ENCODE measurements around the gene SEMA3B. TPM values are rescaled to one million over a fixed set of nuclear protein-coding genes. Genes with fewer than 3 reads are reported as not detected.

The SEMA3B gene
- total RNA-seq, 4 donors from 2014 or later = 21.0 to 31.0 (median 26.5) TPM

- no peak for DNase-seq
- H3K4me1 ChIP-seq = peaks cover 35 to 76% of the 10 kb centered on the region in 2 donors
- WGBS, 2 donors = 84 to 90% methylated on average over 4 of the region's 4 CpGs
- H3K4me3 ChIP-seq (replicated peaks in 1 of 3) = no peak overlapping the region
- H3K27ac ChIP-seq = peak overlapping the region in 2 of 3 donors; percentile 58 to 86
- H3K27me3 ChIP-seq = no peaks in the 10 kb centered on the region
- intact Hi-C loops (cut with DNase I) = no loop called here
- H3K36me3 ChIP-seq = peaks cover 15 to 16% of the 10 kb centered on the region in 2 donors
- TF ChIP-seq CTCF (IDR thresholded peaks at IDR 0.05) (no peak), POLR2A (IDR thresholded peaks at IDR 0.05) (no peak)
- H3K9me3 ChIP-seq = no peaks in the 10 kb centered on the region
Observed at GRCh38 chr3:50250514-50250913, 18.4 kb upstream of the SEMA3B start.

GRCh38 chr3:50251220-50251619 lies 17.7 kb upstream of the SEMA3B start:
- no peak for DNase-seq
- 93% methylated on average over 8 of the region's 8 CpGs for WGBS, 2 donors
- H3K4me3 ChIP-seq (replicated peaks in 1 of 3) = no peak overlapping the region
- peaks cover 17 to 18% of the 10 kb centered on the region in 2 donors for H3K36me3 ChIP-seq
- no peaks in the 10 kb centered on the region for H3K27me3 ChIP-seq
- no peak for TF ChIP-seq CTCF (IDR thresholded peaks at IDR 0.05)
- TF ChIP-seq POLR2A (IDR thresholded peaks at IDR 0.05) = no peak
- H3K27ac ChIP-seq = peak overlapping the region in 1 of 3 donors; percentile 86
- peaks cover 29 to 70% of the 10 kb centered on the region in 2 donors for H3K4me1 ChIP-seq
- intact Hi-C loops (cut with DNase I) = no loop called here
- no peaks in the 10 kb centered on the region for H3K9me3 ChIP-seq

GRCh38 chr3:50254577-50255250 lies 14.2 kb upstream of the SEMA3B start:
- WGBS, 2 donors = 71 to 74% methylated on average over 7 to 8 of the region's 8 CpGs
- H3K27me3 ChIP-seq = no peaks in the 10 kb centered on the region
- peaks cover 38 to 42% of the 10 kb centered on the region in 2 donors for H3K36me3 ChIP-seq
- peak overlapping the region; percentile 62 to 89 (median 81) for H3K27ac ChIP-seq
- intact Hi-C loops (cut with DNase I) = no loop called here
- DNase-seq = peak; percentile 42 to 47
- no peak overlapping the region for H3K4me3 ChIP-seq (replicated peaks in 1 of 3)
- H3K4me1 ChIP-seq = peaks cover 17 to 40% of the 10 kb centered on the region in 2 donors
- peak in 1 of 2 donors; percentile 36 for TF ChIP-seq POLR2A (IDR thresholded peaks at IDR 0.05)
- TF ChIP-seq CTCF (IDR thresholded peaks at IDR 0.05) = no peak
- H3K9me3 ChIP-seq = no peaks in the 10 kb centered on the region

GRCh38 chr3:50255251-50255615 lies 13.7 kb upstream of the SEMA3B start:
- Histone ChIP-seq H3K27ac (peak overlapping the region; percentile 30 to 89 (median 81)), H3K4me3 (replicated peaks in 1 of 3) (no peak overlapping the region), H3K4me1 (peaks cover 15 to 37% of the 10 kb centered on the region in 2 donors), H3K36me3 (peaks cover 38 to 42% of the 10 kb centered on the region in 2 donors), H3K9me3 (no peaks in the 10 kb centered on the region), H3K27me3 (no peaks in the 10 kb centered on the region)
- intact Hi-C loops (cut with DNase I) = no loop called here
- TF ChIP-seq POLR2A (IDR thresholded peaks at IDR 0.05) (no peak), CTCF (IDR thresholded peaks at IDR 0.05) (no peak)
- WGBS, 2 donors = 78 to 92% methylated on average over 9 of the region's 9 CpGs
- no peak for DNase-seq
